GM15510 (cell line): ENCODE data around the gene PIK3C2G.

Experiments used
- POLR2A ChIP-seq: IDR thresholded peaks from 3 replicates; pipeline ENCODE4 v1.6.1; 2011; ENCODE audit warnings: borderline replicate concordance; ENCODE audit not compliant: insufficient read length; ENCODE audit errors: extremely low read depth

PIK3C2G gene

DNA sequence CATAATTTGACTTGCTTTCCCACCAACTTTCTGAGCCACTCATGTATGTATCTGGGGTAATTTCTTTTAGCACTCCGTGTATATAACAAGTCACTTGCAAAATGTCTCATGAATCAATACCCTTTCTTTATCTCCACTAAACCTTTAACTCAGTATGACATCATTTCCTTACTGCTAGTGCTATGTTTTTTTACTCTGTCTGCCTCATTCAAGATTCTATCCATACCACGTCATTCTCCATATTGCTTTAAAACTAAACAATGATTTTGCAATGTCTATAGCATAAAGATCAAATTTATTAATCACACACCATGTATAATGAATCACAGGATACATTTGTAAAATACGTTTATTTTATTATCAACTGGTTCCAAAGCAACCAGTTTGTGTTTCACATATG lies 178.2 kb downstream of the PIK3C2G start:
- TF ChIP-seq POLR2A = no peak

DNA sequence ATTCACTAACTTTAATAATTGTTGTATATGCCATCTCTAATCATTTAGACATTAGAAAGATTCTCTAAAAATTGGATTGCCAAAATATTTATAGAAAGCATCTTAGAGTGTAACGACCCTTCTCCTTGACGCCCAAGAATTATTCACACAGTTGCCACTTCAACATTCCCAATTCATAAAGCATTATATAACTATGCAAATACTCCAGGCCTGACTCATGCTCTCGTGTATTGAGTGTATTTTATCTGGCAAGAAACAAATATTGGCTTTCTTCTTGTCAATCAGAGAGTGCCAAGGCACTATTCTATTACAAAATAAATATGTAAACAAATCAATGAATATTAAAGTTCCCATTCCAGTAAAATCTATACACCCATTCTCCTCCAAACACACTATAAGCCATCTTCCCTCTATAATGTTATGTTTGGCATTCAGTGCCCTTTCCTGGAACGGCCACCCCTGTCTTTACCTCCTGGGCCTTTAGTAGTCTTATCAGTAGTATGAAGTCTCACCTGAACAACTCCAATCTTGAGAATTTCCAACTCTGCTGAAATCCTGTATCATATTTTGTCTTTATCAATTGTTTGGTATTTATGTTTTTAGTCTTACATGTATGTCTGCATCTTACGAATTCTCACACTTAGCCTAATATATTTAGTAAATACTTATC lies 182.6 kb downstream of the PIK3C2G start:
- TF ChIP-seq POLR2A = no peak

DNA sequence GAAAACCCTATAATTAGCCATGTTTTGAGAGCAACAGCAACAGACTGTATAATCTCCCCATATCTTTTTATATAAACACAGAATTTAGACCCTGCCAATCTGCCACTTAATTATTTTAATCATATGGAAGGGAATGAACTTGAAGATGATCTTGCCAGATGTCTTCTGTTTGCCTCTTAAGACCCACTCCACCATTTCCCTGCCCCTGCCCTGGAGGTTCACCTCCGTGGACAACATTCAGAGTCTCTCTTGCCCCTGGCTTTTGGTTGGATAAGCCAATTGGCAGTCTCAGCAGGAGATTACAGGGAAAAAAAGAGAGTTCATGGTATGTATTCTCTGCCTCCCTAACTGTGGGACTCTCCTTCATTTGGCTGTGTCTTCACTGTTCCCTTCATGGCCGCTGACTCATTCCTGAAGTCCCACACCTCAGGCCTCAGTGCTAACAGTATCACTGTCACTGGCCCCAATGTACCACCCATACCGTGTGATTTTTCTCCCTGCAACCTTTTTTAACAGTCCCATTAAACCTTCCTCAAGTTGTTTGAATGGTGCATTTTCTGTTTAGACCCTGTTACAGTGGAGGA lies 184.8 kb downstream of the PIK3C2G start:
- no peak for TF ChIP-seq POLR2A

DNA sequence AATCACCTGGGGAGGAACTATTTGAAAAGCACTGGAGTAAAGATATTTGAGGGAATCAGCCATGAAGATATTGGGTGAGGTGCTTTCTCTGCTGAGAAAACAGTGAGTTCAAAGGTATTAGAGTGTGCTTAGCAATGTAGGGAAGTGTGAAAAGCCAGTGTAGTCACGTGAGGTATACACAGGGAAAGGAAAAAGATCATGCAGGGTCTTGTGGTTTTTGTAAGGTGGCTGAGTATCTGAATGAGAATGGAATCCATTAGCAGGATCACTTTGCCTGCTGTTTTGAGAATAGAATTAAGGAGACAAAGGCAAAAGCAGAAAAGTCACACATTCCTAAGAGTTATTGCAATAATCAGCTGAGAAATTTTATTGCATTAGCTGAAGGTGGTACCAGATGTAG lies 193.0 kb downstream of the PIK3C2G start:
- TF ChIP-seq POLR2A = no peak

DNA sequence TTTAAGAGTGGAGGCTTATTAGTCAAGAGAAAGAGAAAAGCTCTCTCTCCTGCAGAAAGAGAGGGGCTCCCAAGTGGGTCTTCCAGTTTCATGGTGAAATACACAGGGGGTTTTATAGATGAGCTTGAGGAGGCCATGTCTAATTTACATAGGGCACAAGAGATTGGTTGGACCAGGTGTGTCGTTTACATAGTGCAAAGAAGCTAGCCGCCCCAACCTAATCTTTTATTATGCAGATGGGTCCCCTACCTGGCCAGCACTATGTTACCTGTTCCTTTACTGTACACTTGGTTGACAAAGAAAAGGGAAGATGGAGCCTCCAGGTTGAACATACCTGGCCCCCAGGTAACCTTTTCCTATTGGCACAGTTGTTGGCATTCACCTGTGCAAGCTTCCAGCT lies 195.0 kb downstream of the PIK3C2G start:
- TF ChIP-seq POLR2A = no peak

DNA sequence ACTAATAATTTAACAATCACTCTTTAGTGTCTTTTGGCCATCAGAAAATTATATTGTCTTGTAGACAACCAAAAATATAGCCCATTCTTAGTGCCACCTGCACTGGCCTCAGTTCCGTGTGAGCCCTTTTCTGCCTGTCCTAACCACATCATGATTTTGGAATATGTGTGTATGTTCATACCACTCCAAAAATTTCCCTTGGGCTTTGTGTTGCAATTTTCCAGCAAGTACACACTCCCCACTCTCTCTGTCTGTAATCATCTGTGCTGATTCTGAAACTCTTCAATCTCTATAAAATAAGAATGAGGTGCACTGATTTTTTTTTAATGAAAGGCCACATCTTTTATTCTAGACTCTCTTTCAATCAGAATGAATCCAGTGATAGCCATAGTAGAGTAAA lies 196.0 kb downstream of the PIK3C2G start:
- no peak for TF ChIP-seq POLR2A

DNA sequence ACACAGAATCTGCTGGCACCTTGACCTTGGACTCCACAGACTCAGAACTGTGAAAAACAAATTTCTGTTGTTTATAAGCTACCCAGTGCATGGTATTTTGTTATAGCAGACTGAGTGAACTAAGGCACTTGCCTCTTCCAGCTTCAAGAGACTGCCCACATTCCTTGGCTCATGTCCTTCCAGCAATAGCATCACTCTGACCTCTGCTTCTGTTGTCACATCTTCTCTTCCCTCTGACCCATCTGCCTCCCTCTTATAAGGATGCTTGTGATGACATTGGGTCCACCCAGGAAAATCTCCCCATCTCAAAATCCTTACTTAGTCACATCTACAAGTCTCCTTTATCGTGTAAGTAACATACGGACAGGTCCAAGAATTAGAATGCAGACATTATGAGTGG lies 200.4 kb downstream of the PIK3C2G start:
- TF ChIP-seq POLR2A = no peak

DNA sequence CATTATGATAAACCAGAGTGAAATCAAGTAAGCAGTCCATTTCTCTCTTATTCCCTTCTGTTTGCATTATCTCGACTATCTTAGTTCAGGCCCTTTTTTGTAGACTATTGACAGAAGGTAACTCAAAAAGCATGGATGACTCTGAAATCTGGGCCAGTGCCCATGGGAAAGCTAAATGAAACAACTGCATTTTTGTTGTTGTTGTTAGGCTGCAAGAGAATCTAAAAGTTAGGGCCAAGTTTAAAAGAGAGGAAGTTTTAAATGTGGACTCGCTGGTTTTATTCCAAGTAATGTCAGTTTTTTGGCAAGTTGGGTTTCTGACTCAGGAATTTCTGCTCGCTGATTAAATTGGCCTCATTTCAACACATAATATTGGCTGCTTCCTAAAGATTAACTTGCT lies 201.1 kb downstream of the PIK3C2G start:
- no peak for TF ChIP-seq POLR2A

DNA sequence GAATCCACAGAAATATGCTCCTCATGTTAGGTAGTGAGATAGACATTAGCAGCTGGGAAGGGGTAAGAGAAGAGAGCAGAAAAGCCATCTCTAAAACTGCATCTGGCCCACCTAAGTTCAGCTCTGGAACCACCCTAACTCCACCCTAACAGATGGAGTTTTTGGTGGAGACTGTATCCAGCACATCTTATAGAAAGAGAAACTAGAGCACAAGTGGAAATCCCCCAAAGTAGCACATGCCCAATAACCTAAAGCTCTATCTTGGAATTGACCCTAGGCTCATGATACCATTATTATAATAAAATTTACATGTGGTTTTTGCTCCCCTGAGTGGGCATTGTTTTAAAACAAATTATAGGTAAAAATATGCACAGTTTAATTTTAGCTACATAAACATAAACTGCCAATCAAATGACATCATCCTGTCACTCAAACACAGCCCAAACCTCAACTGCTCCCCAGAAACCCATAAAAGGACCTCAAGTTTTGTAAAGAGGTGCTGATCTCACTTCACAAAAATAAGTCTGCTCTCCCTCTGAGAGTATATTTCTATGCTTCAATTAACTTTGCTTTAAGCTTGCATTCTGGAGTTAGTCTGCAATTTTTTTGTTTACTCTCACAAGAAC lies 206.4 kb downstream of the PIK3C2G start:
- no peak for TF ChIP-seq POLR2A

DNA sequence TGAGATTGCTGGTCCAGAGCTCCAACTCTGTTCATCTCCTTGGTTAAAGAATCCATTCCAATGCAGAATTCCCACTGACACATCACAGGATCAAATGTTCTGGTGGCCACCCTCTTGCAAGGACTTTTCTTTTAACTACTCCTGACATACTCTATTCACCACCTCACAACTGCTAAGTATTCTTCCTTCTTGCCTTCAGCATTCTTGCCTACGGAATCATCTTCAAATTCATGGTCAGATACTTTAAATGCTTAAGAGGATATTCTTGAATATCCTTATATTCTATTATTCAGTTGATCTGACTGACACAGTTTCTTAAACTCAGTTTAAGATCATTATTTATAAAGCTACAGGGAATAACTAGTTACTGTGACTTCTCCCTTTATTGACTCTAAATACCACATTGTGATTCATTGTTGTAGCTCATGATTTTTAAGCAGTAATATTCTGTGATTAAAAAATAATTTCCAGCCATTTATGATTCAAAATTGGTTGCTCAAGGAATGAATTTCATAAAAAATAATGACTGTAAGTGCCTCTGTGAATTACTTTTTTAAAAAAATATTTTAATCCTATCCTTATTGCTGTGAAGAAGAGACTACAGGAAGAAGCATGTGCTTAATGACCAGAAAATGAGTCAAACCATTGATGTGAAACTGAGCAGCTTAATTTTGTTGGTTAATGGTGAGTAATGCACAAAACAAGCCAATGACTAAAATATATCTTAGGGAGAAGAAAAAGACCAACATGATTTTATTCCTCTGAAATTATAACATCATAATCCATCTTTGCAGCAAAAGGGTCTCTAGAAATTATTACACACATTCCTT lies 207.1 kb downstream of the PIK3C2G start:
- no peak for TF ChIP-seq POLR2A

DNA sequence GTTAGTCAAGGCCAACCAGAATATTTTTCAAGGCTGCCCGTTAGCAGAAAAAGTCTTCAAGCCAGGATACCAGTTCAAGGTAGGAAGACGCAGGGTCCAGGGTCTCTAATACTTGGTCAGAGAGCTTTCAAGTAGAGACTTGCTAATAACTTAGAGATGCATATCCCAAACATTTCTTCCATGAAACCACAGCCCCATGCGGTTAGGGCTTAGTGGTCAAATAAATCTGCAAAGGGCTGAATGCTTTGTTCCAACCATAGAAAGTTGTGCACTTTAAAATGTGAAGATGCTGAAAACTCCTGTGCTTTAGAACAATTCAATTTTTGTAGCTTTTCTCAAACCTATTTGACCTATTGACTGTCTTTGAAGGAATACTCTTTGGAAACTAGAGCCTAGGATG lies 208.9 kb downstream of the PIK3C2G start:
- no peak for TF ChIP-seq POLR2A

DNA sequence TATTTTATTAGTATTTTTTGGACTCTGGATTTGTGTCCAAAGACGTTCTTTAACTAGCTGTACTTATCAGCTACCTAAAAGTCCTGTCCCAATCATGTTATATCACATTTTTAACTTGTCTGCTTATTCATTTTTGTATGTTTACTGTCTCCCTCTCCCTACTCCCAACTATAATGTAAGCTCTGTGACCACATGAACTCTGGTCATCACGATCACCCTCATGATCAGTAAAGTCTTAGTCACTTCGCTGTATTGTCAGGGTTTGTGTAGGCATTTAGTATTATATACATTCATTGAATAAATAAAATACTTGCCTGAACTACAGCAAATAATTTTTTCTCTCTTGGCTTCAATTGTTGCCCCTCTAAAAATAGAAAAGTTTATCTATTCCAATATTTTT lies 211.0 kb downstream of the PIK3C2G start:
- TF ChIP-seq POLR2A = no peak

DNA sequence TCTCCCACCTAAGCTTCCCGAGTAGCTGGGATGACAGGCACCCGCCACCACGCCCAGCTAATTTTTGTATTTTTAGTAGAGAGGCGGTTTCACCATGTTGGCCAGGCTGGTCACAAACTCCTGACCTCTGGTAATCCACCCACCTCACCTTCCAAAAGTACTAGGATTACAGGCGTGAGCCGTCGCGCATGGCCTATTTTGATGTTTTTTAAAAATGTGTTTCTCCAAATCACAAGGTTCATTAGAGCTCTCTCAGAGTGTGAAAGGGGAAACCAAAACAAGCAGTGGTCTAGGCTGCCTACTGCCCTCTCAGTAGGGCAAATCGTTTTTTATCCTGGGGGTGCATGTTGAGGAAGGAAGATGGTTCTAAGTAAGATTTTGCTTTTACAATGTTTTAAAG lies 211.5 kb downstream of the PIK3C2G start:
- TF ChIP-seq POLR2A = no peak

DNA sequence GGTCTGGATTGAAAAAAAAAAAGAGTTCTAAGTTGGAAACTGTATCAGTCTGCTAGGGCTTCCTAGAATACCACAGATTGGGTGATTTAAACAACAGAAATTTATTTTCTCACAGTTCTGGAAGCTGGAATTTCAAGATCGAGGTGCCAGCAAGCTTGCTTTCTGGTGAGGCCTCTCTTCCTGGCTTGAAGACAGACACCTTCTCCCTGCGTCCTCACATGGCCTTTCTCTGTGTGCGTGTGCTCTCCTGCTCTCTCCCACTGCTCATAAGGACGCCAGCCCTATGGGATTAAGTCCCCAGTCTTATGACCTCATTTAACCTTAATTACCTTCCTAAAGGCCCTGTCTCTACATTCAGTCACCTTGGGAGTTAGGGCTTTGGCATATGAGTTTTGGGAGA lies 215.5 kb downstream of the PIK3C2G start:
- no peak for TF ChIP-seq POLR2A

DNA sequence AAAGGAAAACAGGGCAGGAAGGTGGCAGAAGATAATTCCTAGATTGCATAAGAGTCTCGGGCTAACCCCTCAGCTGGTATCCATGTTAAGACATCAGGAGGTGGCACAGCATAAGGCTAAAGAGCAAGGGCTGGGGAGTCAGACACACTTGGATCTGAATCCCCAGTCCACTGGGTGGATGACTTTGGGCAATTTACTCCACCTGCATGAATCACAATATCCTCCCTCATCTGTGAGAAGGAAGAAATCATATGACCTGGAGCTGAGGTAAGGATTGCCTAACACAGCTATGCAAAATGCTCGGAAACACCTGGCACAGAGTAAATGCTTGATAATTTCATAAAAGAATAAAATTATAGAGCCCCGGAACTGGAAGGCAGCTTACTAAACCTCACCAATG lies 217.9 kb downstream of the PIK3C2G start:
- no peak for TF ChIP-seq POLR2A
